ENCODE data around the gene BCAP29.

BCAP29 gene

GRCh38 chr7:107661081-107661864, 81.2 kb downstream of the BCAP29 start:
- TF ChIP-seq, protein P1, sequence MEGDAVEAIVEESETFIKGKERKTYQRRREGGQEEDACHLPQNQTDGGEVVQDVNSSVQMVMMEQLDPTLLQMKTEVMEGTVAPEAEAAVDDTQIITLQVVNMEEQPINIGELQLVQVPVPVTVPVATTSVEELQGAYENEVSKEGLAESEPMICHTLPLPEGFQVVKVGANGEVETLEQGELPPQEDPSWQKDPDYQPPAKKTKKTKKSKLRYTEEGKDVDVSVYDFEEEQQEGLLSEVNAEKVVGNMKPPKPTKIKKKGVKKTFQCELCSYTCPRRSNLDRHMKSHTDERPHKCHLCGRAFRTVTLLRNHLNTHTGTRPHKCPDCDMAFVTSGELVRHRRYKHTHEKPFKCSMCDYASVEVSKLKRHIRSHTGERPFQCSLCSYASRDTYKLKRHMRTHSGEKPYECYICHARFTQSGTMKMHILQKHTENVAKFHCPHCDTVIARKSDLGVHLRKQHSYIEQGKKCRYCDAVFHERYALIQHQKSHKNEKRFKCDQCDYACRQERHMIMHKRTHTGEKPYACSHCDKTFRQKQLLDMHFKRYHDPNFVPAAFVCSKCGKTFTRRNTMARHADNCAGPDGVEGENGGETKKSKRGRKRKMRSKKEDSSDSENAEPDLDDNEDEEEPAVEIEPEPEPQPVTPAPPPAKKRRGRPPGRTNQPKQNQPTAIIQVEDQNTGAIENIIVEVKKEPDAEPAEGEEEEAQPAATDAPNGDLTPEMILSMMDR (IDR thresholded peaks at IDR 0.05; ENCODE audit: insufficient read depth, low read depth, low read length, missing control alignments): peak; percentile 23
- DNase-seq (ENCODE audit: low read depth): peak; percentile 57
- peak overlapping the region; percentile 30 for H3K4me3 ChIP-seq (ENCODE audit: low read depth, low read length)

DNA sequence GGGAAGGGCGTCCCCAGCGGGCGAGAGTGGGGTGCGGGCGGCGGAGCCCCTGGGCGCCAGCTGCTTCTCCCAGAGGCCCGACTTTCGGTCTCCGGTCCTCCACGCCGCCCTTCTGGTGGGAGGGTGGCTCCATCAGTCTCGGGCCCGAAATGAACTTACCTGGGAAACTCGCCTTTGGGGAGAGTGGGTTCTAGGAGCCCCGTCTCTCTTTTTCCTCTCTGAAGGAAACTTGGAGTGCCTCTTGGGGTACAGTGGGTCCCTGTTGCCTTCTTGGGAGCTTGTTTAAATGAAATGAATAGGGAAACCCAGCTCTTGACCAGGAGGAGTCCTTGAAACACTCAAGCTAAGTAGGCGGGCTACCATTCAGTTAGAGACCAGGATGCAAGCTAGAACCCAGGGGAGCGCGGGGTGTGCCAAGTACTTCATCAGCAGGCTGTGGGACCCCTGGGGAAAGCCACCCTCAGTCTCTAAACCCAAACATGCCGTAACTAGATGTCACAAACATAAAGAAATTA, 81.9 kb downstream of the BCAP29 start:
- TF ChIP-seq, protein P1 (IDR thresholded peaks at IDR 0.05; ENCODE audit: insufficient read depth, low read depth, low read length, missing control alignments): no peak
- no peak for DNase-seq (ENCODE audit: low read depth)
- H3K4me3 ChIP-seq (ENCODE audit: low read depth, low read length): peak overlapping the region; percentile 30; the same call in 1 of the 2 replicates

- TF ChIP-seq, protein P1 (IDR thresholded peaks at IDR 0.05; ENCODE audit: insufficient read depth, low read depth, low read length, missing control alignments): no peak
- DNase-seq (ENCODE audit: low read depth): no peak
- no peak overlapping the region for H3K4me3 ChIP-seq (ENCODE audit: low read depth, low read length)
Observed at GRCh38 chr7:107663196-107663595, 83.2 kb downstream of the BCAP29 start.

- TF ChIP-seq, protein P1 (IDR thresholded peaks at IDR 0.05; ENCODE audit: insufficient read depth, low read depth, low read length, missing control alignments): no peak
- no peak for DNase-seq (ENCODE audit: low read depth)
Observed at GRCh38 chr7:107666790-107667189, 86.7 kb downstream of the BCAP29 start.

GRCh38 chr7:107667341-107667740, 87.3 kb downstream of the BCAP29 start:
- DNase-seq (ENCODE audit: low read depth): no peak
- TF ChIP-seq, protein P1 (IDR thresholded peaks at IDR 0.05; ENCODE audit: insufficient read depth, low read depth, low read length, missing control alignments): no peak
- H3K4me3 ChIP-seq (ENCODE audit: low read depth, low read length): no peak overlapping the region

More at GRCh38 chr7:107666790-107667189, 86.7 kb downstream of the BCAP29 start:
- H3K4me3 ChIP-seq (ENCODE audit: low read depth, low read length): no peak overlapping the region

GRCh38 chr7:107668296-107668695, 88.2 kb downstream of the BCAP29 start:
- DNase-seq (ENCODE audit: low read depth): no peak
- no peak overlapping the region for H3K4me3 ChIP-seq (ENCODE audit: low read depth, low read length)
- TF ChIP-seq, protein P1 (IDR thresholded peaks at IDR 0.05; ENCODE audit: insufficient read depth, low read depth, low read length, missing control alignments): no peak

Data from GM12865 (cell line).